ENCODE measurements around the gene MBP.

DNA sequence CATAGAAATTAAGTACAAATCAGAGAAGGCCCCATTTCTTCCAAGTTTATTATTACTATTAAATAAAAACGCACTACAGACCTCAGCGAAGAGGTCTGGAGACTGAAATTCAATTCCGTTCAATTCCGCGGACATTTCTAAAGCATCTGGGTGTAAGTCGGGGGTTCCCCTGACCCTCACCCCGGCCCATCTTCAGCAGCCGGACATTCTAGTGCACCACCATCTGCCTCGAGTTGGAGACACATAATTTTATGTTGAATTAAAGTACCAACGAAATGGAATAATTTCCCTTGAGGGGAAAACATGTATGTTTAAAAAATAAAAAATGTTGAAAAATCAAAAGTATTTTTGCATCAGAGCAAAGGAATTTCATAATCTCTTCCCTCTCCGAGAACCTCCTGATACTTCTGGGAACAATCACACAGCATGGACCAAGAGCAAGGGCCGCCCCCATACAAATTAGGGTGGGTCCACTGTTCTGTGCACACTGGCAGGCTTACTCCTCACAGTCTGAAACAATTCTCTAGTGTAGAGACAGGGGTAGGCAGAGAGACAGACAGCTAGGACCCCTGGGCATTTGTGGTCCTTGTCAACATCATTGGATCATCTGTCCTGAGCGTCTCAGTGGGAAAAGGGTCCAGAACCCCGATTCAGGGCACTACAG lies 29.3 kb downstream of the MBP start:
- TF ChIP-seq POLR2AphosphoS5 (IDR thresholded peaks at IDR 0.05; ENCODE audit: borderline replicate concordance, low read depth, low read length) (no peak), EZH2 (IDR thresholded peaks at IDR 0.05) (no peak)
